CD4-positive, alpha-beta T cell treated with Interleukin-10 for 1 hour (primary cell): ENCODE measurements around the gene SLC37A1.

Experiments used
- DNase-seq: peaks from one replicate; pipeline ENCODE4 v3.0.0-alpha.2; 2020

Gene SLC37A1

GRCh38 chr21:42564561-42564971 is 50.9 kb downstream of the SLC37A1 start:
- no peak for DNase-seq

DNA sequence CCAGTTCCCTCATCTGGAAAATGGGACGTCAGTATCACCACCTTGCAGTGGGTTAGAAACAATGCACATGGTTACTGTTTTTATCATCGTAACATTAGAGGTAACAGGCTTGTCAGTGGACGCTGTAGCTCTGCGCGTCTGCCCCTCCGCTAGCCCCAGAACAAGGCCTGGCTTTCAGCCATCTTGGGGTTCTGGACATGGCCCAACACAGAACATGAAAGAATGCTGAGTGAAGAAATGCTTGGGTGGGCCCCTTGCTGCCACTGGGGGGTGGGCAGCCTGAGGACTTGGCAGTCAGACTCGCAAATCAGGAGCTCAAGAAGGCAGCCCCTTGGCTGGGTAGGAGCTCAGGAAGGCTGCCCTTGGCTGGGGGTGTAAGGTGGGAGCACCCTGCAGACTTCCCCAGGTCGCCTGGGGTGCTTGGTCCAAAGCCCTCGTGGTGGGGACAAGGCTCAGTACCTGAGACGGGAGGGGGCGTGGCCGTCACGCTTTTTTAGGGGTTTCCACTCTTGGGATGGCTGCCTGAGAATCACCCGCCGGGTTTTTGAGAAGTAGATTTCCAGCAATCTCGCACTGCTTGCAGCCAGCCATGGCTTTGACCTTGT is 51.7 kb downstream of the SLC37A1 start:
- no peak for DNase-seq

DNA sequence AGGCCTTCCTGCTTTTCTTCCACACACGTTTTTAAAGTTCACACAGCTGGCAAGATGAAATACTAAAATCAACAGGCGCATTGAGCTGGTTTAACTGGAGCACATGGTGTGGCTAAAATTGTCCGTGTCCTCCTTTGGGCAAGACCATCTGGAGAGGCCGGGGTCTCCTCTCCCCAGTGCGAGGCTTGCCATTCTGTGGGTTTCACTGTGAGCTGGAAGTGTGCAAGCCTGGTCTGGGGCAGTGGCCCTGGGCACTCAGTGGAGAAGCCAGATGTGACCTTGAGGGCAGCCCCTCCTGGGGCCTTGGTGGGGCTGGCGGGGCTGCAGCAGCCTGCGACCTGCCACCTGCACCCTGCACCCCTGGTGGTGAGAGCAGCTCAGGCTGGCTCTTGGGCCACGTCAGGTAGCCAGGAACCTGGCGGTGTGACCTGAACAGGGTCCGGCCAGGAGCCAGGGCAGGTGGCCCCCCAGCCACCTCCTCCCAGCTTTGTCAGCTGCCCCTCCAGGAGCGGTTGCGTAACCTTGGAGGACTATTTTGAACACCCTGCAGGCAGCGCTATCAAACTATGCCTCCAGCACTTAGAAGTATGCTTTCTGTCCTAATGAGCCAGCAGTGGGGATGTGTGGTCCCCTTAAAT is 52.4 kb downstream of the SLC37A1 start:
- no peak for DNase-seq

- no peak for DNase-seq
Observed at GRCh38 chr21:42566524-42567213, 53.0 kb downstream of the SLC37A1 start.

GRCh38 chr21:42567214-42567555 is 53.5 kb downstream of the SLC37A1 start:
- no peak for DNase-seq

DNA sequence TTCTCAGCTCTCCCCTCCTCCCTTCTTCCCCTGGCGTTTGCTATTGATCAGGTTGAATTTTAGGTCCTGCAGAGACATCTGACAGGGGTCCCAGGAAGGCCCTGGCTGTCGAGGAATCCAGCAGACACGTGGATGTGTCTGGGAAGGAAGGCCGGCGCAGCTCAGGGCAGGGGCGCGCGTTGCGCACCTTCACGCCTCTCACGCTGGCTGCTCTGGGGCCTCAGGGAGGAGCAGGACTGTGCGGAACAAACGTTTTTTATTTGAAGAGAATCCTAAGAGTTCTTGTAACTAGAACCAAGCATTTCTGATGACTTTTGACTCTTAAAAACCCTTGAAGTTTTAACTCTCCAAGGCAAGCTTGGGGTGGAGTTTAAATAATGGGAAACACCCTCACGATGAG is 54.2 kb downstream of the SLC37A1 start:
- DNase-seq: no peak

- DNase-seq: no peak
Observed at GRCh38 chr21:42568376-42568775, 54.7 kb downstream of the SLC37A1 start.

GRCh38 chr21:42568866-42569731 is 55.4 kb downstream of the SLC37A1 start:
- DNase-seq: no peak

- DNase-seq: no peak
Observed at GRCh38 chr21:42569732-42570301, 56.2 kb downstream of the SLC37A1 start.

GRCh38 chr21:42570362-42570761 is 56.7 kb downstream of the SLC37A1 start:
- DNase-seq: no peak

DNA sequence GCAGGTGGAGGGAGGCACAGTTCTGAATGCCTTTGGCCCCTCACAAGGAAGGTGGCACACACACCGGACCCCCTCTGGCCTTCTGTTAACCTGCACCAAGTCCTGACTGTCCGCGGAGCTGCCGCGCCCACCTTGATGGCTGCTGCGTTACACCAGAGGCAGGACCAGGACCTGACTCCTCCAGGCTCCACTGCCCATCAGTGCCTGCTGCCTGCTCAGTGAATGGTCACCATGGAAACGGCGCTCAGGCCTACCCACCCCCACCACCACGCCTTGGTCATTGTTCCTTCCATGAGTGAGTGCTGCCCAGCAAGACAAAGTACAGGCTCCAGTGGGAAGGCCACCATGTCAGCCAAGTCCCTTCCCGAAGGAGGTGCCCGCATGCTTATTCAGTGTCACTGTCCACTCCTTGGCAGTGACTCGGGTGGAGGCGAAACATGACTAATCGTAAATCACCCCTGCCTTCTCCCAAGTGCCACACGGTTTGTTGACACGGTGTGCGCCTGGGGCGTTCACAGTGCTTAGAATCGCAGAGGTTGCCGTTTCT is 57.3 kb downstream of the SLC37A1 start:
- DNase-seq: no peak

DNA sequence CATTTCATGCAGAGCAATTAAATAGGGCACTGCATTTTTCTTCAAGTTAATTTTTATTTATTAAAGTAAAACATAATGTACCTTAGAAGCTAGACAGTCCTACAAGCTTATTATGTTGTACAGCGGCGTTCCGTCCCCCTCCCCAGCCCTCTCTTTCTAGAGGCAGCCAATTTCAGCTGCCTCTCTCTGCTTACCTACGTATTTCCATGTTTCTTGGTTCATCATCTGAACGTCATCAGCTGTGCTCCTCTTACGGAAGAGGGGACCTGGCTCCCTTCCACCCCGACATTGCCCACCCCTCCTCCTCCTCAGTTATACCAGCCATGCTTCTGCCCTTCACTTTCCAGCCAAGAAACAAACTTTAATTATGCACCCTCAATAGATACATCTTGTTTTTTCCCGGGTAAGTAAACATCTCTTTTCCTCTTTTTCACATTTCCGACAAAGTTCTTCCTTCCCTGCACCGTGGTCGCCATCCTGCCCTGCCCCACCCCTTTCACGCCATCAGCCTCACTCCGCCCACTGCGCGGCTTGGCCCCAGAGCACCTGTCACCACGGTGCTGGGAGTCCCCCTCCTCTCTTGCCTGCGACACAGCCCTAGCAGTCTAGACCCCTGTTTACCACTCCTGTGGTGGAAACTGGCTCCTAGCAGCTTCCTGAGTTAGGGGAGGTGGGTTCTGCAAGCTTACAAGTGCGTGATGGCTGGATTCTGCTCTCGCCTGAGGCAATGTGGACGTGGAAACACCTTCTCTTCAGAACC is 57.9 kb downstream of the SLC37A1 start:
- no peak for DNase-seq

DNA sequence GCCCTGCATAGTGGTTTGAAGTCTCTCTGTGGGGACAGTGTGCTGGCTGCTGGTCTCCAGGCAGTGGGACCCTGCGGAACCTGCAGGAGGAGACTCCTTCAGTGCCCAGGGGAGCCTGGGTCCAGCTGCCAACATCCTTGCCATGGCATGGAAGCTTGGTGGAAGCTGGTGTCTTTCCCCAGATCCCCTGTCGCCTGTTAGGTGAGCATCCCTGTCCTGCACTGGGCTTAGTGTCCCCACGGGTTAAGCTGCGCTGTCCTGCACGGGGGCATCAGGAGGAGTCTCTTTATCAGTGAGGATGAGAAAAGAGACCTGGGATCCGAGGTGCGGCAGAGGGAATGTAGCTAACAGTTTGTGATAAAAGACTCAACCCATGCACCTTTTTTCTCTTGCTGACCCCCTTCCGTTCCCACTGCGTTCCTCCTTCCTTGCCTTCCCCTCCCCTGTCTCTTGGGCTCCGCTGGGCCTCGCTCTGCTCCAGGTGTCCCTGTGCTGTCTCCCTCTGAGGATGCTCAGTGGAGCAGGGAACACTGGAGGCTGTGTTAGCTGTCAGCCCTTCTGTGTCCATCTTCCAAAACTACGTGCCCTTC is 59.3 kb downstream of the SLC37A1 start:
- DNase-seq: no peak

GRCh38 chr21:42574234-42575027 is 60.8 kb downstream of the SLC37A1 start:
- DNase-seq: no peak

DNA sequence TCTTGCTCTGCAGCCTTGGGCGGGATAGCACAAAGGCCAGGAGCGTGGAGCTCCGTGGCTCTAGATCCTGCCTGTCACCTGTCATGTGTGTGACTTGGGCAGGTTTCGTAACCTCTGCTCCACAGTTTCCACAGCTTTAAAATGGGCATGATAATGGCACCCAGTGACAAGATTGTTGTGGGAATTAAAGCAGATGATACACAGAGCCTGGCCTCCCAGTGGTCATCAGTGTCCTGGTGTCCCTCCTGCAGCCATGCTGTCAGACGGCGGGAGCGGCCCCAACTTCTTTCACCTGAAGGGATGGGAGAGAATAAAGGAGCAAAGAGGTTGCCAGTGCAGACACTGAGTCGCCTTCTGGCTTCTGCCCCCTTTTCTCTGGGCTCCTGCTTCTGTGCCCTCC is 61.5 kb downstream of the SLC37A1 start:
- DNase-seq: no peak

GRCh38 chr21:42576639-42577038 is 63.0 kb downstream of the SLC37A1 start:
- no peak for DNase-seq

DNA sequence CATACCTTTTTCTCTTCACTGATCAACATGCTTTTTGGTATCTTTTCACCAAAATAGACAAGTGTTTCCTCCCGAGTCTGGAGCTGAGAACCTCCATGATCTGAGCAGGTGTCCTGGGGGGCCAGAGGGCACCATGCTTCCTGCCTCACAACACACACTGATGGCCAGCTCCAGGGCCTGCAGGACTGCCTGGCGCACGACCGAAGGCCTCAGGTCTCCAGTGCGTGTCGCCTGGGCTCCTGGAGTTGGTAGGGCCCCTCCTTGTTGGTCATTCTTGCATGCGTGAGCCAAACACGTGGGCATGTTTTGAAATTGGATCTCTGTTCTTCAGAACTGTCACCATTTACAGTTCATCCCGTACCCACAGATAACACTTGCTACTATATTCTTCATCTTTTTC is 64.4 kb downstream of the SLC37A1 start:
- no peak for DNase-seq

GRCh38 chr21:42578761-42579415 is 65.2 kb downstream of the SLC37A1 start:
- no peak for DNase-seq

GRCh38 chr21:42579456-42580075 is 65.9 kb downstream of the SLC37A1 start:
- no peak for DNase-seq
